Measurements from ENCODE around the gene NEDD4. TPM values are rescaled to one million over a fixed set of nuclear protein-coding genes. Genes with fewer than 3 reads are reported as not detected.
"Not testable (repeated sequence)": the region's sequence is repeated elsewhere in the genome, so short reads cannot be mapped to it uniquely, and the experiment has no call there.

The NEDD4 gene
- polyA plus RNA-seq, 2 donors: 1.7 to 2.3 TPM

GRCh38 chr15:56032373-56032772 is 39.0 kb upstream of the NEDD4 start:
- WGBS, 2 donors: 93 to 98% methylated on average over 1 of the region's 1 CpG
- H3K4me3 ChIP-seq (ENCODE audit: low read depth in 1 of 2, low read length in 2 of 2): no peak overlapping the region
- H3K27me3 ChIP-seq (ENCODE audit: control insufficient read depth in 1 of 2, insufficient read depth in 2 of 2, low read length in 2 of 2): no peaks in the 10 kb centered on the region
- no peaks in the 10 kb centered on the region for H3K4me1 ChIP-seq (ENCODE audit: control insufficient read depth in 2 of 2, insufficient read depth in 2 of 2, low read length in 1 of 2)
- no peak overlapping the region for H3K27ac ChIP-seq (ENCODE audit: low read depth in 2 of 2, low read length in 1 of 2)
- no peaks in the 10 kb centered on the region for H3K9me3 ChIP-seq (ENCODE audit: control insufficient read depth in 2 of 2, insufficient read depth in 1 of 2, low read depth in 1 of 2, low read length in 1 of 2)
- H3K36me3 ChIP-seq (ENCODE audit: control insufficient read depth in 2 of 2, insufficient read depth in 2 of 2, low read length in 1 of 2): no peaks in the 10 kb centered on the region

- 88 to 90% methylated on average over 6 of the region's 6 CpGs for WGBS, 2 donors
Observed at GRCh38 chr15:56031836-56032235, 38.4 kb upstream of the NEDD4 start.

DNA sequence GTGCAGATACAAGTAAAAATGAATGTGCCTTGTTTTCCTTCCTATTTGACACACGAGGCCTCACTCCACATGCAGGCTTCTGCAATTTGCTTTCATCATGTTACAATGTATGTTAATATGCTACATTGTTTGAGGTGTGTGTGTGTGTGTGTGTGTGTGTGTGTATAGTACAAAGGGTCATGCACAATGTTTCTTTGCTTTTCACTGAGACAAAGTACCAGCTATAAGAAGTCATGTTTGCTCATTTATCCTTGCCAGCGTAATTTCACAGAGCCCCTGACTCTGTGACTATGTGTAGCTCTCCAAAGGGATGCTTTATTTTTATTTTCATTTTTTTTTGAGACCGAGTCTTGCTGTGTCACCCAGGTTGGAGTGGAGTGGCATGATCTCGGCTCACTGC is 38.0 kb upstream of the NEDD4 start:
- Histone ChIP-seq H3K9me3 (ENCODE audit: control insufficient read depth in 2 of 2, insufficient read depth in 1 of 2, low read depth in 1 of 2, low read length in 1 of 2) (no peaks in the 10 kb centered on the region), H3K36me3 (ENCODE audit: control insufficient read depth in 2 of 2, insufficient read depth in 2 of 2, low read length in 1 of 2) (no peaks in the 10 kb centered on the region), H3K27ac (ENCODE audit: low read depth in 2 of 2, low read length in 1 of 2) (no peak overlapping the region), H3K4me3 (ENCODE audit: low read depth in 1 of 2, low read length in 2 of 2) (no peak overlapping the region), H3K4me1 (ENCODE audit: control insufficient read depth in 2 of 2, insufficient read depth in 2 of 2, low read length in 1 of 2) (no peaks in the 10 kb centered on the region), H3K27me3 (ENCODE audit: control insufficient read depth in 1 of 2, insufficient read depth in 2 of 2, low read length in 2 of 2) (no peaks in the 10 kb centered on the region)
- WGBS, 2 donors: 79 to 86% methylated on average over 4 of the region's 4 CpGs

More at GRCh38 chr15:56031836-56032235, 38.4 kb upstream of the NEDD4 start:
- Histone ChIP-seq H3K27ac (ENCODE audit: low read depth in 2 of 2, low read length in 1 of 2) (no peak overlapping the region), H3K27me3 (ENCODE audit: control insufficient read depth in 1 of 2, insufficient read depth in 2 of 2, low read length in 2 of 2) (no peaks in the 10 kb centered on the region), H3K4me3 (ENCODE audit: low read depth in 1 of 2, low read length in 2 of 2) (no peak overlapping the region), H3K4me1 (ENCODE audit: control insufficient read depth in 2 of 2, insufficient read depth in 2 of 2, low read length in 1 of 2) (no peaks in the 10 kb centered on the region), H3K9me3 (ENCODE audit: control insufficient read depth in 2 of 2, insufficient read depth in 1 of 2, low read depth in 1 of 2, low read length in 1 of 2) (no peaks in the 10 kb centered on the region), H3K36me3 (ENCODE audit: control insufficient read depth in 2 of 2, insufficient read depth in 2 of 2, low read length in 1 of 2) (no peaks in the 10 kb centered on the region)

DNA sequence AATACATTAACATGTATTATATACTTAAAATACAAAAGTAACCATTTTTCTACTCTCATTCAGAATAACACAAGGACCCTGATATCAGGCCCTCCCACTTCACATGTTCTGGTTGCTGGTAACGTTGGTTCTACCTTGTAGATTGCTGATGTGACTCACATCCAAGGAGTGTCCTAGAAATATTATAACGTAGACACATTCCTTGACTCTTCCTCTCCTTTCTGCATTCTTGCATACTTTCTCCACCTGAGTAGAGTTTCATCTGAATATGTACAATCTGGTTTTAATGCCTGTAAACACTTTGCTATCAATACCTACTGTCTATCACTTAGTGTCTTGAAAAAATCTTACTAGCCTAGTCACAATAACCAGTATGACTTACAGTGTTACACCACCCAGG is 35.0 kb upstream of the NEDD4 start:
- no peaks in the 10 kb centered on the region for H3K4me1 ChIP-seq (ENCODE audit: control insufficient read depth in 2 of 2, insufficient read depth in 2 of 2, low read length in 1 of 2)
- H3K9me3 ChIP-seq (ENCODE audit: control insufficient read depth in 2 of 2, insufficient read depth in 1 of 2, low read depth in 1 of 2, low read length in 1 of 2): no peaks in the 10 kb centered on the region
- H3K4me3 ChIP-seq (ENCODE audit: low read depth in 1 of 2, low read length in 2 of 2): no peak overlapping the region
- 77 to 83% methylated on average over 2 of the region's 2 CpGs for WGBS, 2 donors
- H3K36me3 ChIP-seq (ENCODE audit: control insufficient read depth in 2 of 2, insufficient read depth in 2 of 2, low read length in 1 of 2): no peaks in the 10 kb centered on the region
- no peak overlapping the region for H3K27ac ChIP-seq (ENCODE audit: low read depth in 2 of 2, low read length in 1 of 2)
- H3K27me3 ChIP-seq (ENCODE audit: control insufficient read depth in 1 of 2, insufficient read depth in 2 of 2, low read length in 2 of 2): no peaks in the 10 kb centered on the region

DNA sequence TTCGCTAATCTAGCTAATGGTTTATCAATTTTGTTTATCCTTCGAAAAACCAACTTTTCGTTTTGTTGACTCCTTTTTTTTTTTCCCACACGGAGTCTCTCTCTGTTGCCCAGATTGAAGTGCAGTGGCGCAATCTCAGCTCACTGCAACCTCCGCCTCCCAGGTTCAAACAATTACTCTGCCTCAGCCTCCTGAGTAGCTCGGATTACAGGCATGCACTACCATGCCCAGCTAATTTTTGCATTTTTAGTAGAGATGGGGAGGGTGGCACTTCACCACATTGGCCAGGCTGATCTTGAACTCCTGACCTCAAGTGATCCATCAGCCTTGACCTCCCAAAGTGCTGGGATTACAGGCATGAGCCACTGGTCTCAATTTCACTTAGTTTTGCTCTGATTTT is 29.7 kb upstream of the NEDD4 start:
- H3K4me3 ChIP-seq (ENCODE audit: low read depth in 1 of 2, low read length in 2 of 2); H3K27me3 ChIP-seq (ENCODE audit: control insufficient read depth in 1 of 2, insufficient read depth in 2 of 2, low read length in 2 of 2); H3K27ac ChIP-seq (ENCODE audit: low read depth in 2 of 2, low read length in 1 of 2); H3K9me3 ChIP-seq (ENCODE audit: control insufficient read depth in 2 of 2, insufficient read depth in 1 of 2, low read depth in 1 of 2, low read length in 1 of 2); H3K36me3 ChIP-seq (ENCODE audit: control insufficient read depth in 2 of 2, insufficient read depth in 2 of 2, low read length in 1 of 2); H3K4me1 ChIP-seq (ENCODE audit: control insufficient read depth in 2 of 2, insufficient read depth in 2 of 2, low read length in 1 of 2): not testable (repeated sequence)
- 86 to 90% methylated on average over 7 of the region's 7 CpGs for WGBS, 2 donors

DNA sequence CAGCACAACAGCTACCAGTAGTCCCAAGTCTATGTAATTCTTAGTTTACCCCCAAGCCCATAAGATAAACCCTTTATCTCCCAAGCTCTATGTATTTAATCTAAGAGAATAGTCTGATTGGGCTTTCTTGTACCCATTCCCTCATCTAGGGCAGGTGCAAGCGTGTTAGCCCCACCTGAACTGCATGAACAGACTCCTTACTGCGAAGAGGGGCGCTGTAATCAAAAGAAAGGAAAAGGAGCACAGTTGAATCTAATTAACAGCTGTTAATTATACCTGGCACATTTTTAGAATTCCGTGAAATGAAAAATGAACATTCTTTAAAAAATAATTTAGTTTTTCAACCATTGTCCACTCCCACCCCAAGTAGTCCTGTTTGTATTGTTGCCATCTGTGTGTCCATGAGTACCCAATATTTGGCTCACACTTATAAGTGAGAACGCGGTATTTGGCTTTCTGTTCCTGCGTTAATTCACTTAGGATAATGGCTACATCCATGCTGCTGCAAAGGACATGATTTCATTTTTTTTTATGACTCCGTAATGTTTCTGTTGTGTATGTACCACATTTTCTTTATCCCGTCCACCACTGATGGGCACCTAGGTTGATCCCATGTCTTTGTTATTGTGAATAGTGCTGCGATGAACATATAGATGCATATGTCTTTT is 26.5 kb upstream of the NEDD4 start:
- H3K9me3 ChIP-seq (ENCODE audit: control insufficient read depth in 2 of 2, insufficient read depth in 1 of 2, low read depth in 1 of 2, low read length in 1 of 2): no peaks in the 10 kb centered on the region
- H3K4me3 ChIP-seq (ENCODE audit: low read depth in 1 of 2, low read length in 2 of 2): no peak overlapping the region
- no peak overlapping the region for H3K27ac ChIP-seq (ENCODE audit: low read depth in 2 of 2, low read length in 1 of 2)
- no peaks in the 10 kb centered on the region for H3K27me3 ChIP-seq (ENCODE audit: control insufficient read depth in 1 of 2, insufficient read depth in 2 of 2, low read length in 2 of 2)
- H3K4me1 ChIP-seq (ENCODE audit: control insufficient read depth in 2 of 2, insufficient read depth in 2 of 2, low read length in 1 of 2): no peaks in the 10 kb centered on the region
- H3K36me3 ChIP-seq (ENCODE audit: control insufficient read depth in 2 of 2, insufficient read depth in 2 of 2, low read length in 1 of 2): no peaks in the 10 kb centered on the region
- 94% methylated on average over 10 of the region's 10 CpGs for whole genome bisulfite sequencing, 2 donors

DNA sequence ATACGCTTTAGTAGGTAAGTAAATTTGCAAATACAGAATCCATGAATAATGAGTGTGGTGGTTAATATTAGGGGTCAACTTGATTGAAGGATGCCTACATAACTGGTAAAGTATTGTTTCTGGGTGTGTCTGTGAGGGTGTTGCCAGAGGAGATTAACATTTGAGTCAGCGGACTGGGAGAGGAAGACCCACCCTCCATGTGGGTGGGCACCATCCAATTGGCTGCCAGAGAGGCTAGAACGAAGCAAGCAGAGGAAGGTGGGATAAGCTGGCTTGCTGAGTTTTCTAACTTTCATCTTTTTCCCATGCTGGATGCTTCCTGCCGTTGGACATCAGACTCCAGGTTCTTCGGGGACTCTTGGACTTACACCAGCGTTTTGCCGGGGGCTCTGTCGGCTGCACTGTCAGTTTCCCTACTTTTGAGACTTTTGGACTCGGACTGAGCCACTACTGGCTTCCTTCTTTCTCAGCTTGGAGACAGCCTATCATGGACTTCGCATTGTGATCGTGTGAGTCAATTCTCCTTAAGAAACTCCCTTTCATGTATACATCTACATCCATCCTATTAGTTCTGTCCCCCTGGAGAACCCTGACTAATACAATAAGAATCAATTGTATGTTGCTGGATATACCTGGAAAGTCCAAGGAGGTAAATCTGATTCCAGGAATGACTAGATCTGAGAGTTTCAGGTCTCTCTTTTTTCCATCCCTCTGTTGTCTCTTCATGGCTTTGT is 25.8 kb upstream of the NEDD4 start:
- WGBS, 2 donors: 79 to 81% methylated on average over 11 of the region's 11 CpGs
- no peak overlapping the region for H3K27ac ChIP-seq (ENCODE audit: low read depth in 2 of 2, low read length in 1 of 2)
- H3K27me3 ChIP-seq (ENCODE audit: control insufficient read depth in 1 of 2, insufficient read depth in 2 of 2, low read length in 2 of 2): no peaks in the 10 kb centered on the region
- H3K4me3 ChIP-seq (ENCODE audit: low read depth in 1 of 2, low read length in 2 of 2): no peak overlapping the region
- H3K9me3 ChIP-seq (ENCODE audit: control insufficient read depth in 2 of 2, insufficient read depth in 1 of 2, low read depth in 1 of 2, low read length in 1 of 2): peaks cover 0 to 3% of the 10 kb centered on the region in 2 donors
- no peaks in the 10 kb centered on the region for H3K4me1 ChIP-seq (ENCODE audit: control insufficient read depth in 2 of 2, insufficient read depth in 2 of 2, low read length in 1 of 2)
- no peaks in the 10 kb centered on the region for H3K36me3 ChIP-seq (ENCODE audit: control insufficient read depth in 2 of 2, insufficient read depth in 2 of 2, low read length in 1 of 2)

- Histone ChIP-seq H3K4me3 (ENCODE audit: low read depth in 1 of 2, low read length in 2 of 2) (no peak overlapping the region), H3K27me3 (ENCODE audit: control insufficient read depth in 1 of 2, insufficient read depth in 2 of 2, low read length in 2 of 2) (no peaks in the 10 kb centered on the region), H3K9me3 (ENCODE audit: control insufficient read depth in 2 of 2, insufficient read depth in 1 of 2, low read depth in 1 of 2, low read length in 1 of 2) (peaks cover 0 to 3% of the 10 kb centered on the region in 2 donors), H3K4me1 (ENCODE audit: control insufficient read depth in 2 of 2, insufficient read depth in 2 of 2, low read length in 1 of 2) (no peaks in the 10 kb centered on the region), H3K27ac (ENCODE audit: low read depth in 2 of 2, low read length in 1 of 2) (no peak overlapping the region), H3K36me3 (ENCODE audit: control insufficient read depth in 2 of 2, insufficient read depth in 2 of 2, low read length in 1 of 2) (no peaks in the 10 kb centered on the region)
- WGBS, 2 donors: 12 to 17% methylated on average over 1 of the region's 1 CpG
Observed at GRCh38 chr15:56017920-56018319, 24.5 kb upstream of the NEDD4 start.

- no peaks in the 10 kb centered on the region for H3K36me3 ChIP-seq (ENCODE audit: control insufficient read depth in 2 of 2, insufficient read depth in 2 of 2, low read length in 1 of 2)
- H3K27ac ChIP-seq (ENCODE audit: low read depth in 2 of 2, low read length in 1 of 2): no peak overlapping the region
- H3K4me3 ChIP-seq (ENCODE audit: low read depth in 1 of 2, low read length in 2 of 2): no peak overlapping the region
- H3K4me1 ChIP-seq (ENCODE audit: control insufficient read depth in 2 of 2, insufficient read depth in 2 of 2, low read length in 1 of 2): no peaks in the 10 kb centered on the region
- peaks cover 0 to 3% of the 10 kb centered on the region in 2 donors for H3K9me3 ChIP-seq (ENCODE audit: control insufficient read depth in 2 of 2, insufficient read depth in 1 of 2, low read depth in 1 of 2, low read length in 1 of 2)
- no peaks in the 10 kb centered on the region for H3K27me3 ChIP-seq (ENCODE audit: control insufficient read depth in 1 of 2, insufficient read depth in 2 of 2, low read length in 2 of 2)
- 66 to 69% methylated on average over 5 of the region's 5 CpGs for WGBS, 2 donors
Observed at GRCh38 chr15:56017511-56017910, 24.1 kb upstream of the NEDD4 start.

- no peaks in the 10 kb centered on the region for H3K27me3 ChIP-seq (ENCODE audit: control insufficient read depth in 1 of 2, insufficient read depth in 2 of 2, low read length in 2 of 2)
- peaks cover 0 to 3% of the 10 kb centered on the region in 2 donors for H3K9me3 ChIP-seq (ENCODE audit: control insufficient read depth in 2 of 2, insufficient read depth in 1 of 2, low read depth in 1 of 2, low read length in 1 of 2)
- no peak overlapping the region for H3K4me3 ChIP-seq (ENCODE audit: low read depth in 1 of 2, low read length in 2 of 2)
- no peaks in the 10 kb centered on the region for H3K4me1 ChIP-seq (ENCODE audit: control insufficient read depth in 2 of 2, insufficient read depth in 2 of 2, low read length in 1 of 2)
- H3K36me3 ChIP-seq (ENCODE audit: control insufficient read depth in 2 of 2, insufficient read depth in 2 of 2, low read length in 1 of 2): no peaks in the 10 kb centered on the region
- H3K27ac ChIP-seq (ENCODE audit: low read depth in 2 of 2, low read length in 1 of 2): no peak overlapping the region
- 79 to 84% methylated on average over 3 of the region's 3 CpGs for WGBS, 2 donors
Observed at GRCh38 chr15:56016281-56016680, 22.9 kb upstream of the NEDD4 start.

All from esophagus (tissue), 2 donors.